Activated CD4-positive, alpha-beta T cell treated with anti-CD3 and anti-CD28 coated beads for 1 hour (primary cell): Measurements from ENCODE around the gene HPCAL1.

Experiments
- DNase-seq: peaks from one replicate; pipeline ENCODE4 v3.0.0-alpha.2; 2020

The HPCAL1 gene

DNA sequence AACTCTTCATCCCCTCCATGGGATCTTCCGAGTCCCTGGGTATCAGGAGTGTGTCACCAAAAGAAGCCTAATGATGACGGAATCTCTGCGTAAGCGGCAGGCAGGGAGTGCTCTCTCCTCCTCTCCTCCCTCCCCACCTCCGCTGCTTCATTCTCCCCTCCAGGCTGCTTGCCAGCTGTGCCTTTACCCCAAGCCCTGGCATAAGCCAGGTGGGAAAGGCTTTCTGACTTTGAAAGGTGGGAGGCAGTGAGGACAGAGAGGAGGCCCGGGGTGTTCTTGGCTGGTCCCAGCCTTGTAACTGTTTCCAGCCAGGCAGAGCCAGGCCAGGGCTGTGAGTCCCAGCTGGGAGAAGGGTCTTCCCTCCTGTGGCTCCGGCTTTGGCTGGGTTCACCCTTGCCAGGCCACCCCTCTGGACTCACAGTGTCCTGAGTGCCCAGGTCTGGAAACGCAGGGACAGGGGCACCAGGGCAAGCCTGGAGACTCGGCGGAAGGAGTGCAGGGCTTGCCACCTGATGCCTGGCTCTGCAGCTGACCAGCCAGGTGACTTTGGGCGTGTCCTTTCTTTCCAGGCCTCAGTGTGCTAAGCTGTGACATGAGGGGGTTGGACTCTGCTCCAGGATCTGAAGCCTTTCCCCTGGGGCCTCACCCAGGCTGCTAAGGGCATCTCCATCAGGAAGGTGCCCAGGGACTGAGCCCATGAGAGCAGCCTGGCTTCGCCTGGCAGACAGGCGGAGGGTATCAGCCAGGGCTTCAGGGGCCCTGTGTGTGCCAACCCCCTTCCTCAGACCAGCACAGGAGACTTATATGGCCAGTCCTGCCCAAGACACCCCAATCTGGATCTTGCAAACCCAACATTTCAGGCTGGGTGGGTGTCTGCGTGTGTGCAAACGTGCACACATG is 32.7 kb upstream of the HPCAL1 start:
- no peak for DNase-seq

DNA sequence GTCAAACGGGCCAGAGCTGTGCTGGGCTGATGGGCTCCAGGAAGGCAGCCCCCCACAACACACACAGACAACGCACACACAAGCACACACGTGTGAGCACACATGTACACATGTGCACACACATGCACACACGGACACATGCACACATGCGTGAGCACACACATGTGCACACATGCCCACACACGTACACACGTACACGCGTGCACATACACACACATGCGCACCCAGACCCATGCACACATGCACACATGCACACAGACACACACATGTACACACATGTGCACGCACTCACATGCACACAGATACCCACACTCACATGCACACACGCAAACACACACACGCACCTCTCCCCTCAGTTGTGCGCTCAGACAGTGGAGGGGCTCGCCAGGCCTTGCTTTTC is 31.2 kb upstream of the HPCAL1 start:
- no peak for DNase-seq

DNA sequence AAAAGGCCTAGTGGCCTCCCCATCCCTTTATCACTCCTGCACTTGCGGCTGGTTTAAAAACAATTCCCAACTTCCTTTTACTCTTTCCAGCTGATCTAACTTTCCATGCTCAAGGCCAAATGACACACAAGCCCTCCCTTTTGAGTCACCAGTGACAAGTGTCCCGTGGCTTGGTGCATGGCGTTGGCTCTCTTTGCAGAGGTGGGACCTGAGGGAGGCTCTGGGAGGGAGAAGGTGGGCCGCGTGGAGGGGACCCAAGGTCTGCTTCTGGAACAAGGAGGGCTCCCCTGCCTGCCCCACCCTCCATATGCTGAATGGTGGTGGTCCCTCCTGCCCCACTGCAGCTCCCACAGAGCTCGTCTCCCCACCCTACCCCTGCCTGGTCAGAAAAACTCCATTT is 30.8 kb upstream of the HPCAL1 start:
- DNase-seq = no peak

DNA sequence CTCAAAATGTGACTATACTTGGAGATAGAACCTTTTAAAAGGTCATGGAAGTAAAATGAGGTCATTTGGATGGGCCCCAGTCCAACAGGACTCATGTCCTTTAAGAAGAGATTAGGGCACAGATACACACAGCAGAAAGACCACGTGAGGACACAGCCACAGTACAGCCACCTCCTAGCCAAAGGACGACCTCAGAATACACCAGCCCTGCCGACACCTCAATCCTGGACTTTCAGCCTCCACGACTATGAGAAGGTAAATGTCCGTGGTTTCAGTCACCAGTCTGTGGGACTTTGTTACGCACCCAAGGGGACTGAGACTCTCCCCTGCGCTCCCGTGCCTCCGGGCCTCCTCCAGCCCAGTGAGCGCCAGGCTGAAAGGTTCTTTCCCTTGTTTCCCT is 30.2 kb upstream of the HPCAL1 start:
- no peak for DNase-seq

DNA sequence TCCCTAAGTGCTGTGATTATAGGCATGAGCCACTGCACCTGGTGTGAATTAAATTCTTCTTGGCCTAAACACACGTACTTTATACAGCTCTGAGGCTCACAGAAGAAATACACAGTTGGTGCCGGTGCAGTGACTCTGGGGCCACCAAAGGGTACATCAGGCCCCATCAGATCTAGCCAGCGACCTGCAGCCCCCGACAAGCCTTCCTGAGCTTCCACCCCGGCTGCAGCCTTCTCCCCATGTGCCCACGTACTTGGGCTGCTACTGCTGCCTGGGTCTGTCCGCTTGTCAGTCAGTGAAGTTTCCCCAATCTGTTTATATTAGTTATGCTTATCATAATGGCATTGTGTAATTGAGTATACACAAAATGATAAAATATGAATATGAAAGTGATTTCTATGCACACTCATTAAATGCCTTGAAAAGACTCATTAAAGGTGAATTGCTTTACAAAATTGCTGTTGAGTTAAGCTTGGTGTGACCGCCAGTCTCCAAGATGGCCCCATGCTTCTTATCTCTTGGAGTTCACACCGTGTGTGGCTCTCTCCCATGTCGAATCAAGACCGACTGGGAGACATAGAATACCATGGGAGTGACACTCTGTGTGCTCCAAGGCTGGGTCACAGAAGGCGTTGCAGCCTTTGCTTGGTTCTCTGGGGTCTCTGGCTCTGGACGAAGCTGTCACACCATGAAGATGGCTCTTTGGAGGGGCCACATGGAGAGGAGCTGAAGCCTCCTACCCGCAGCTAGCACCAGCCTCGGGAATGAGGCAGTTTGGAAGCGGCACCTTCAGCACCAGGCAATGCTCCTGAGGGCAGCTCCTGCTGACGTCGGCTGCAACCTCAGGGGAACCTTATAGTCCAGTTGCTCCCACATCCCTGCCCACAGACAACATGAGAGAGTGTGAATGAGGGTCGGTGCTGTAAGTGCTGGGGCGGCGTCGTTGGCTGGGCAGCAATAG is 29.2 kb upstream of the HPCAL1 start:
- no peak for DNase-seq

- DNase-seq = no peak
Observed at GRCh38 chr2:10274376-10274775, 28.3 kb upstream of the HPCAL1 start.

- no peak for DNase-seq
Observed at GRCh38 chr2:10274983-10275802, 27.5 kb upstream of the HPCAL1 start.

- no peak for DNase-seq
Observed at GRCh38 chr2:10276481-10277292, 26.0 kb upstream of the HPCAL1 start.

DNA sequence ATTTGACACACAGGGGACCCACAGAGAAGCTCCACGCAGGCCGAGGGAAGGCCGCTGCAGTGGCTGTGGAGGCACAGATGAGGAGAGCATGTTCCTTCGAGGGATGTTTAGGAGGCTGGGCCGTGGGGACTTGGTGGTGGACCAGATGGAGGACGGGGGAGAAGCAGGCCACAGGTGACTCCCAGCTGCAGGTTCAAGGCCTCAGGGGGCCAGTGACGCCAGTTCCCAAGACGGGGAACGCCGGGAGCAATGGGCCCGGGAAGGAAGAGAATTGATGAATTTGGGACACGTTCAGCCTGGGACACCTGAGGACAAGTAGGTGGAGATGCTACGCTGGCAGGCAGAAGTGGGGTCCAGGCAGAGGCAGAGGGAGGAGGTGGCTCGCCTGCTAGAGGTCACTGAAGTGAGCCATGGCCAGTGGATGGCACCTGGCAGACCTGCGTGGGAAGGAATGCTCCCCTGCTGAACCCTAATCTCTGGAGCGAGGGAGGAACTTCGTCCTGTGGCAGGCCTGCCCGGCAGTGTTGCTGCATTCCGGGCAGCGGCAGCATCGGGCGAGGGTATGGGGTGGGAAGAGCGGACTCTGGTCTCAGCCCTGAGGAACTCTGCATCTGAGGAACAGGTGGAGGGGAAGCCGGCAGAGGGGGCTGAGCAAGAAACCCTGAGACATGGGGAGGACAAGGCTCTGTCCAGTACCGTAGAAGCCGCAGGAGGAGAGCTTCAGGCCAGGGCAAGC is 25.2 kb upstream of the HPCAL1 start:
- DNase-seq = no peak

DNA sequence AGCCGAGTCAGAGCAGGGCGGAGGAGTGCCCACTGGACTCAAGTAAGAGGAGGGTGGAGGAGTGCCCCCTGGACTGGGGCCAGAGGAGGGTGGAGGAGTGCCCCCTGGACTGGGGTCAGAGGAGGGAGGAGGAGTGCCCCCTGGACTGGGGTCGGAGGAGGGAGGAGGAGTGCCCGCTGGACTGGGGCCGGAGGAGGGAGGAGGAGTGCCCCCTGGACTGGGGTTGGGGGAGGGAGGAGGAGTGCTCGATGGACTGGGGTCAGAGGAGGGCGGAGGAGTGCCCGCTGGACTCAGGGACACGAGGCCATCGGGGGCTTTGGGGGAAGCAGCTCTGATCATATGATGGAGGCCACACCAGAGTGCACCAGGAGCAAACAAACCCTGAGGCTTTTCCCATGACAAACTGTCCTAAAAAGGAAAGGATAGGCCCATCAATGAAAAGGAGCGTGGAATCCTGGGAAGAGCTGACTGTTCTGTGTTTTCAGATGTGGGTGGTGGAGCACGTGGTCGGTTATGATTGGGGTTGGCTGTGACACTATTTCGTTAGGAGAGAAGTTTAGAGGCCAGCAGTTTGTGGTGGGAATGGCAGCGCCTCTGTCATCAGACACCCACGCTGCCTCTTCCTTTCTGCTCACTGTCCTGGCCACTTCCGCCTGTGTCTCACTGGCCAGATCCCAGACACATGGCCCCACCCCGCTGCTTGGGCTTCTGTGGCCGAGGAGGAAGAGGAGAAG is 24.5 kb upstream of the HPCAL1 start:
- DNase-seq = no peak

GRCh38 chr2:10278763-10279471 is 23.8 kb upstream of the HPCAL1 start:
- no peak for DNase-seq

GRCh38 chr2:10279472-10279870 is 23.2 kb upstream of the HPCAL1 start:
- DNase-seq = no peak

DNA sequence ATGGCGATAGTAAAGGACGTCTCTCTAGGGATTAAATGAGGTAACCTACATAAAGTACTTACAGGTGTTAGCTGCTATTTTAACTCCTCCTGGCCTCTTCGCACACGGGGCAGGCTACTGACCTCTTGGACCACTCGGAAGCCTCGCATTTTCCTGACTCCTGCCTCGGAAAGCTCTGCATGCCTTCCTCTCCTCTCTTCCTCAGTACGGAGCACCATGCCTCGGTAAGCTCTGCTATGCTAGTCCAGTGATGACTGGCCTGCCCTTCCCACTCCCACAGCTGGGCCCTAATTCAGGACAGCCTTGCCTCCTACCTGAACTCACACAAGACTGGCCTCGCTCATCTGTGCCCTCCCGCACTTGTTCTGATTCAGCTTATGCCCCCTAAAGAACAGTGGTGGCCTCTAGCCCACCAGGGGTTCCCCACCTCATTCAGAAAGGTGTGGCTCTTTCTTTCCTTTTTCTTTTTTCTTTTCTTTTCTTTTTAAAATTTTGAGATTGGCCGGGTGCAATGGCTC is 22.7 kb upstream of the HPCAL1 start:
- no peak for DNase-seq

DNA sequence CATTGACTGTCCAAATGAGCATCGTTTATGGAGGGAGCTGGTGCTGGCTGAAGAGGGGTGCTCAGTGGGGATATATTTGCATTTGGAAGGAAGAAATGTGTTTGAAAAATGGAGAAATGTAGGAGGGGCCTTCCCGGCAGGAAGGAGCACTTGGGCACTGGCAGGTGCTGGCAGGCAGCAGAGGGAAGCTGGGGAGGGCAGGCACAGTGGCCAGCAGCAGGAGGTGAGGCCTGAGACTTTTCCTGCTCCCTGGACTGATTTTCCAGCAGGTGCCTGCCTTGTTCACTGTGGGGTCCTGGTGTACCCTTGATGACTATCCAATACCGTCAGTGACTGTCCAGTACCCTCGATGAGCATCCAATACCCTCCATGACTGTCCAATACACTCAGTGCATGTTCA is 20.8 kb upstream of the HPCAL1 start:
- no peak for DNase-seq

DNA sequence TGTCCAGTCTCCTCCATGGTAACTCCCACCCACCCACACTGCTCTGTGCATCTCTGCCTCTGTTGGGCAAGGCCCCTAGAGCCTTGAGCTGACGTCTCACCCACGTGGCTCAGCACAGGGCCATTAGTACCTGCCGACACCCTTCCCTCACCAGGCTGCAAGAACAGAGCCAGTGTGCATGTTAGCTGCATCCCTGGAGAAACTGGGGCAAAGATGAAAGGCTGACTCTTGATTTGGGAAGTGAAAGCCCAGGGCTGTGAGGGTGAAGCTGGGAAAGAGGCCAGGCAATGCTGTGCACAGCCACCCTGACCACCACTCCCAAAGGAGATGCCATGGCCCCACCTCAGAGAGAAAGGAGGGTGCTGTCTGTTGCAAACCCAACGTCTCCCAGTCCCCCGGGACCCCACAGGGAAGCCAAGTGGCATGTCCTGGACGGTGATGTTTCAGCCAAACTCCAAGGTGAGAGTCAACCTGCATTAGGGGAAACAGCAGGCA is 20.0 kb upstream of the HPCAL1 start:
- no peak for DNase-seq

DNA sequence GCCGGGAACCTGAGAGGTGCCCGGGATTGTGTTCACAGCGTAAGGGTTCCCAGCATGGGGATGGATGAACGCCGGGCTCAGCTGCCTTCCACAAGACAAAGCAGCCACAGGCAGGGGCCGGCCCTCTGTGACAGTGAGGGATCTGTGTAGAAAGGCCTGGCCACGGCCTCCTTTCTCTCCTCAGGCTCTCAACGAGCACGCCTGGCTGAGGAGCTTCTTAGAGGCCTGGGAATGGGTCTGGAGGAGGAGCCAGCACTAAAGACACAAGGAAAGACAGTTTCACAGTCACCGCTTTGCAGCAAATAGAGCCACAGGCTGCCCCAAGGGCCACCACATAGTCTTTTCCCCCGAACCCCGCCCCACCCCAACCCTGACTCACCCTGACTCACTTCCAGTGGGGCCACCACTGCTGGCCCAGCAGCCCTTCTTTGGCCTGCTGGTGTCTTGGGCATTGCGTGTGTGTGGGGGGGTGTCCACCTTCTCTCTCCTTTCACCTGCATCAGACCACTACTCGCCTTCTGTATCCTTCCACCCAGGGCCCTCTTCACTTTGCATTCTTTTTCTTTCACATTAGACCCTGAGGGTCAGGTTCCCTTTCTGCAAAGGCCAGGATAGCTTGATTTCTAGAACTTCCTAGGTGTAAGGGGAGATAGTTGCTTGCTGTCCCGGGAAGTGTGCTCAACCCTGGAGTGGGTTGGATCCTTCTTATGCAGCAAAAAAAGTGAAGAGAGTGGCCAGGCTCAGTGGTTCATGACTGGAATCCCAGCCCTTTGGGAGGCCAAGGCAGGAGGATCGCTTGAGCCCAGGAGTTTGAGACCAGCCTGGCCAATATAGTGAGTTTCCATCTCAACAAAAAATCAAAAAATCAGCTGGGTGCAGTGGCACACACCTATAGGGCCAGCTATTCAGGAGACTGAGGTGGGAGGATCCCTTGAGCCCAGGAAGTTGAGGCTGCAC is 19.3 kb upstream of the HPCAL1 start:
- no peak for DNase-seq

DNA sequence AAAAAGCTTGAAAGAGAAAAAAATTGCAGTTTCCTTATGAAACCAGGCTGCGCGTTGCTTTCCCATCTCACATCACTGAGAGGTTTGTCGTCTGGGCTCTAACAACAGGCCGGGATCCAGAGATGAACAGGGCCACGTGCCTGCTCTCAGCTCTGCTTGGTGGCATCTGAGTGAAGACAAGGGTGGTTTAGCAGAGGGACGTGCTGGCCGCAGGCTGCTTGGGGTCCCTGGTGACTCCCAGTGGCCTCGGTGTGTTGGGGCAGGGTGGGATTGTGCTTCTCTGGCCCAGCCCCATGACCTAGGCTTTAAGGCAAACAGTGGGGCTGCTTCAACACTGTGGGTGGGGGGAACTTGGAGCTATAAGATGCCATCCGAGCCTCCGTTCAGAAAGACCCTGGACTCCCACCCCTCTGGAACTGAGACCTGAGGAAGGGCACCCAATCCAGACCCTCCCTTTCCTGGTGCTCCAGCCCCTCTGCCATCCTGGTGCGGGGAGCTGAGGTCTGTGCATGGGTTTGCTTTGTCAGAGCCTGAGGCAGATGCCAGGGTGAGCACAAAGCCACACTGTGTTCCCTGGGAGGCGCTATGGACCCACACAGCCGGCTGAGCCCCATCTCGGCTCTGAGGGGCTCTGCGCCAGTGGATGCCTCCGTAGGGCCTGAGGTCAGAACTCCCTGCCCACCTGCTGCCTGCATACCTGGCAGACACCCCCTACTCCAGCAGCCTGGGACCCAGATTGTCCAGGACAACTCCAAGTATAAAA is 18.4 kb upstream of the HPCAL1 start:
- DNase-seq = no peak

GRCh38 chr2:10285191-10285555 is 17.5 kb upstream of the HPCAL1 start:
- DNase-seq = no peak
